Transverse colon (tissue), 4 donors: ENCODE results near the gene CDC5L.
A peak's percentile ranks its signal among the peaks of the same experiment; 100 is the strongest.

Experiments used
- EP300 ChIP-seq: sonication (generic); formaldehyde crosslinking; IDR thresholded peaks from one replicate; pipeline ENCODE4 v1.6.1; 2017; ENCODE audit warnings: antibody characterized with exemption, low read depth
- POLR2A ChIP-seq: fragments of 450-650 bp; IDR thresholded peaks from one replicate; pipeline ENCODE4 v1.6.1; 2016; ENCODE audit warnings: antibody characterized with exemption, mild to moderate bottlenecking, moderate library complexity
- POLR2AphosphoS5 ChIP-seq, 3 donors: sonication (generic); formaldehyde crosslinking; IDR thresholded peaks; one replicate each; pipeline ENCODE4 v1.6.1; 2016; ENCODE audit warnings: antibody characterized with exemption in 3 of 3
- TF ChIP-seq, protein P1 (sequence below), 5 experiments: fragments of 200-600 bp in 3 of 5; fragments of 450-650 bp in 2 of 5; sonication (generic) in 3 of 5; IDR thresholded peaks; 1 replicate in 2 of 5; 2 replicates in 3 of 5; pipeline ENCODE4 v1.5.1; 2016 to 2017; ENCODE audit warnings: antibody characterized with exemption in 5 of 5, inconsistent platforms in 3 of 5, mild to moderate bottlenecking in 2 of 5, moderate library complexity in 1 of 5

DNA sequence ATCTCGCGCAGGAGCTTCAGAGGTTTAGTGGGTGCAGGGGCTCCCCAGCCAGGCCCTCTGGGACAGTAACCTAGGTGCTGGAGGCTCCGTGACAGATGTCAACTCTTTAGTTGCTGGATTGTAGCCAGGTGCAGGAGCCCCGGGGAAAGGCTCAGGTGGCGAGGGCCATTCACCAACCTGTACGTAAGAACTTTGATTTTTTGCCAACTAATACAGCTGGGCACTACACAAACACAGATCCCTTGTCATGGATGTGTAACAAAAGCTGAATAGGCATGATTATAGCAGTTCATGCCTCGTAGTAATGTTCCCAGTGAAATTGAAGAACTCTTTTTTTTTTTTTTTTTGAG is 82.6 kb downstream of the CDC5L start:
- TF ChIP-seq POLR2A (no peak), POLR2AphosphoS5 (IDR thresholded peaks at IDR 0.05) (no peak), EP300 (no peak)
- TF ChIP-seq, protein P1, sequence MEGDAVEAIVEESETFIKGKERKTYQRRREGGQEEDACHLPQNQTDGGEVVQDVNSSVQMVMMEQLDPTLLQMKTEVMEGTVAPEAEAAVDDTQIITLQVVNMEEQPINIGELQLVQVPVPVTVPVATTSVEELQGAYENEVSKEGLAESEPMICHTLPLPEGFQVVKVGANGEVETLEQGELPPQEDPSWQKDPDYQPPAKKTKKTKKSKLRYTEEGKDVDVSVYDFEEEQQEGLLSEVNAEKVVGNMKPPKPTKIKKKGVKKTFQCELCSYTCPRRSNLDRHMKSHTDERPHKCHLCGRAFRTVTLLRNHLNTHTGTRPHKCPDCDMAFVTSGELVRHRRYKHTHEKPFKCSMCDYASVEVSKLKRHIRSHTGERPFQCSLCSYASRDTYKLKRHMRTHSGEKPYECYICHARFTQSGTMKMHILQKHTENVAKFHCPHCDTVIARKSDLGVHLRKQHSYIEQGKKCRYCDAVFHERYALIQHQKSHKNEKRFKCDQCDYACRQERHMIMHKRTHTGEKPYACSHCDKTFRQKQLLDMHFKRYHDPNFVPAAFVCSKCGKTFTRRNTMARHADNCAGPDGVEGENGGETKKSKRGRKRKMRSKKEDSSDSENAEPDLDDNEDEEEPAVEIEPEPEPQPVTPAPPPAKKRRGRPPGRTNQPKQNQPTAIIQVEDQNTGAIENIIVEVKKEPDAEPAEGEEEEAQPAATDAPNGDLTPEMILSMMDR (IDR thresholded peaks at IDR 0.05): peak in 1 of 5 experiments; percentile 6
